Neuronal stem cell (in vitro differentiated cells): ENCODE data around the gene TLE3.

Experiments used
- DNase-seq: peaks from one replicate; pipeline ENCODE4 v3.0.0-alpha.2; 2013; ENCODE audit warnings: low spot score
- H2AFZ ChIP-seq: one replicate; pipeline ENCODE4 v1.6.1; 2013; ENCODE audit warnings: mild to moderate bottlenecking, low read length, inconsistent platforms
- H2AK5ac ChIP-seq: 2 replicates; pipeline ENCODE4 v1.6.1; 2013; ENCODE audit warnings: low read depth, mild to moderate bottlenecking, inconsistent platforms, low read length, moderate library complexity, mixed read lengths
- H2BK120ac ChIP-seq: 2 replicates; pipeline ENCODE4 v1.6.1; 2013; ENCODE audit warnings: low read depth, mild to moderate bottlenecking, inconsistent platforms, low read length, moderate library complexity, mixed read lengths
- H2BK12ac ChIP-seq: one replicate; pipeline ENCODE4 v1.6.1; 2013; ENCODE audit warnings: low read length, inconsistent platforms
- H2BK15ac ChIP-seq: 2 replicates; pipeline ENCODE4 v1.6.1; 2013; ENCODE audit warnings: mild to moderate bottlenecking, low read length, inconsistent platforms, mixed read lengths
- H2BK5ac ChIP-seq: one replicate; pipeline ENCODE4 v1.6.1; 2013; ENCODE audit warnings: inconsistent platforms, mild to moderate bottlenecking, low read length, moderate library complexity
- H3K14ac ChIP-seq: one replicate; pipeline ENCODE4 v1.6.1; 2013; ENCODE audit warnings: low read length, inconsistent platforms
- H3K18ac ChIP-seq: 2 replicates; pipeline ENCODE4 v1.6.1; 2013; ENCODE audit warnings: low read length, inconsistent platforms
- H3K23ac ChIP-seq: 2 replicates; pipeline ENCODE4 v1.6.1; 2013; ENCODE audit warnings: low read depth, mild to moderate bottlenecking, mixed read lengths, low read length, inconsistent platforms; ENCODE audit not compliant: poor library complexity
- H3K27ac ChIP-seq: replicated peaks from 3 replicates; pipeline ENCODE4 v1.5.1; 2013; ENCODE audit warnings: low read length, inconsistent platforms
- H3K27me3 ChIP-seq, 3 experiments: 2 replicates each; pipeline ENCODE4 v1.6.1; 2013; ENCODE audit warnings: low read length in 3 of 3, mild to moderate bottlenecking in 2 of 3, inconsistent platforms in 1 of 3, low read depth in 1 of 3, mixed read lengths in 1 of 3, moderate library complexity in 1 of 3; ENCODE audit not compliant: control insufficient read depth in 3 of 3, insufficient read depth in 3 of 3
- H3K36me3 ChIP-seq, 2 donors: replicated peaks in 1 of 2; 2 replicates each; pipeline ENCODE4 v1.6.1; 2013; ENCODE audit warnings: low read length in 2 of 2; ENCODE audit not compliant: control insufficient read depth in 2 of 2, insufficient read depth in 2 of 2
- H3K4ac ChIP-seq: 2 replicates; pipeline ENCODE4 v1.6.1; 2013; ENCODE audit warnings: inconsistent platforms, mild to moderate bottlenecking, low read length, moderate library complexity
- H3K4me1 ChIP-seq, 2 donors: 1 replicate in 1 of 2; 2 replicates in 1 of 2; pipeline ENCODE4 v1.6.1; 2013; ENCODE audit warnings: low read length in 2 of 2, low read depth in 1 of 2; ENCODE audit not compliant: control insufficient read depth in 2 of 2, insufficient read depth in 1 of 2
- H3K4me2 ChIP-seq: one replicate; pipeline ENCODE4 v1.6.1; 2013; ENCODE audit warnings: mild to moderate bottlenecking, low read length, inconsistent platforms; ENCODE audit not compliant: insufficient read depth, poor library complexity, severe bottlenecking
- H3K4me3 ChIP-seq, 2 donors: 2 replicates each; pipeline ENCODE4 v1.5.1; 2013; ENCODE audit warnings: low read length in 2 of 2, mild to moderate bottlenecking in 2 of 2, inconsistent platforms in 1 of 2, moderate library complexity in 1 of 2
- H3K79me1 ChIP-seq: one replicate; pipeline ENCODE4 v1.6.1; 2013; ENCODE audit warnings: low read depth, mild to moderate bottlenecking, inconsistent platforms, low read length, moderate library complexity
- H3K9ac ChIP-seq: one replicate; pipeline ENCODE4 v1.6.1; 2013; ENCODE audit warnings: mild to moderate bottlenecking, low read depth, low read length, inconsistent platforms; ENCODE audit not compliant: poor library complexity
- H3K9me3 ChIP-seq, 2 donors: replicated peaks in 1 of 2; 2 replicates each; pipeline versions ENCODE3 to v1.6.1; 2013; ENCODE audit warnings: low read length in 2 of 2, mild to moderate bottlenecking in 2 of 2, inconsistent platforms in 1 of 2, low read depth in 1 of 2, mixed read lengths in 1 of 2, moderate library complexity in 1 of 2; ENCODE audit not compliant: control insufficient read depth in 2 of 2, insufficient read depth in 1 of 2
- H4K8ac ChIP-seq: one replicate; pipeline ENCODE4 v1.6.1; 2013; ENCODE audit warnings: low read depth, mild to moderate bottlenecking, inconsistent platforms, low read length, moderate library complexity
- H4K91ac ChIP-seq: one replicate; pipeline ENCODE4 v1.6.1; 2013; ENCODE audit warnings: low read length, low read depth, mild to moderate bottlenecking, inconsistent platforms; ENCODE audit not compliant: poor library complexity
- WGBS, 2 donors: extraction: QIAGEN DNeasy Blood & Tissue Kit; methylation state at CpG; one replicate each; pipeline ENCODE4 v1.1.7; 2013; ENCODE audit warnings: missing lambda C conversion rate in 2 of 2, mixed read lengths in 1 of 2; ENCODE audit not compliant: insufficient read length in 2 of 2, insufficient replicate concordance in 1 of 2; ENCODE audit errors: extremely low coverage in 2 of 2; 5-methylcytosine and 5-hydroxymethylcytosine counted together

TLE3 gene

DNA sequence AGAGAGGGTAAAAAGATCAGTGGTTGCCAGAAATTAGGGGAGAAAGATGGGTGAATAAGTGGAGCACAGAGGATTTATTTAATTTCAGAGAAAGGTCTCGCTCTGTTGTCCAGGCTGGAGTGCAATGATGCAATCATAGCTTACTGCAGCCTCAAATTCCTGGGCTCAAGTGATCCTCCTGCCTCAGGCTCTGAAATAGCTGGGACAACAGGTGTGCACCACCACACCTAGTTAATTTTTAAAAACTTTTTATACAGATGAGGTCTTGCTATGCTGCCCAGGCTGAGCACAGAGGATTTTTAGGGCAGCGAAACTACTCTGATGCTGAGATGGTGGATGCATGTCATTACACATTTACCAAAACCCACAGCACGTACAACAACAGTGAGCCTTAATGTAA is 20.9 kb upstream of the TLE3 start:
- Histone ChIP-seq H3K4me1 (peaks cover 0 to 2% of the 10 kb centered on the region in 2 donors), H3K18ac (no peak overlapping the region), H4K8ac (no peak overlapping the region), H2AK5ac (no peak overlapping the region), H3K4me2 (no peak overlapping the region), H2BK5ac (no peak overlapping the region), H3K79me1 (no peaks in the 10 kb centered on the region), H2AFZ (no peak overlapping the region), H3K9ac (no peak overlapping the region), H2BK15ac (no peak overlapping the region), H3K27ac (no peak overlapping the region), H3K4me3 (no peak overlapping the region), H3K27me3 (peaks cover 0 to 70% (median 3%) of the 10 kb centered on the region in 3 experiments), H2BK120ac (no peak overlapping the region), H4K91ac (no peak overlapping the region), H3K14ac (no peak overlapping the region), H3K4ac (no peak overlapping the region), H3K23ac (no peak overlapping the region), H2BK12ac (no peak overlapping the region), H3K36me3 (no peaks in the 10 kb centered on the region), H3K9me3 (no peaks in the 10 kb centered on the region)
- DNase-seq: no peak
- no CpG with 5 or more reads among the region's 3 CpGs for WGBS, 2 donors

- Histone ChIP-seq H3K4me3 (no peak overlapping the region), H4K91ac (no peak overlapping the region), H2AK5ac (no peak overlapping the region), H3K23ac (no peak overlapping the region), H2AFZ (no peak overlapping the region), H3K79me1 (no peaks in the 10 kb centered on the region), H3K9ac (no peak overlapping the region), H2BK12ac (no peak overlapping the region), H3K36me3 (no peaks in the 10 kb centered on the region), H4K8ac (peak overlapping the region; percentile 74), H3K4me2 (no peak overlapping the region), H3K14ac (no peak overlapping the region), H3K4ac (no peak overlapping the region), H3K27ac (no peak overlapping the region), H3K18ac (no peak overlapping the region), H2BK15ac (no peak overlapping the region), H3K9me3 (no peaks in the 10 kb centered on the region), H2BK120ac (no peak overlapping the region), H2BK5ac (no peak overlapping the region), H3K4me1 (peaks cover 6 to 7% of the 10 kb centered on the region in 2 donors), H3K27me3 (peaks cover 0 to 65% (median 9%) of the 10 kb centered on the region in 3 experiments)
- WGBS, 2 donors: no CpG with 5 or more reads among the region's 3 CpGs
- no peak for DNase-seq
Measured at GRCh38 chr15:70116317-70116716, 18.6 kb upstream of the TLE3 start.

- Histone ChIP-seq H2BK12ac (no peak overlapping the region), H3K9me3 (no peaks in the 10 kb centered on the region), H3K23ac (no peak overlapping the region), H3K9ac (no peak overlapping the region), H3K18ac (peak overlapping the region; percentile 22), H4K8ac (no peak overlapping the region), H2AFZ (no peak overlapping the region), H3K4me3 (no peak overlapping the region), H3K4me1 (peaks cover 9 to 18% of the 10 kb centered on the region in 2 donors), H2BK5ac (no peak overlapping the region), H3K79me1 (no peaks in the 10 kb centered on the region), H2BK120ac (no peak overlapping the region), H3K27ac (no peak overlapping the region), H3K36me3 (no peaks in the 10 kb centered on the region), H3K14ac (no peak overlapping the region), H3K27me3 (peaks cover 0 to 69% (median 14%) of the 10 kb centered on the region in 3 experiments), H4K91ac (no peak overlapping the region), H3K4me2 (no peak overlapping the region), H2AK5ac (no peak overlapping the region), H2BK15ac (no peak overlapping the region), H3K4ac (no peak overlapping the region)
- WGBS, 2 donors: no CpG with 5 or more reads among the region's 3 CpGs
- DNase-seq: no peak
Measured at GRCh38 chr15:70114221-70114620, 16.5 kb upstream of the TLE3 start.

GRCh38 chr15:70113304-70113700 is 15.6 kb upstream of the TLE3 start:
- Histone ChIP-seq H2AFZ (no peak overlapping the region), H3K9ac (no peak overlapping the region), H2BK5ac (no peak overlapping the region), H3K18ac (peak overlapping the region; percentile 16), H3K9me3 (no peaks in the 10 kb centered on the region), H3K36me3 (no peaks in the 10 kb centered on the region), H2AK5ac (no peak overlapping the region), H2BK12ac (no peak overlapping the region), H2BK120ac (no peak overlapping the region), H3K14ac (no peak overlapping the region), H3K23ac (no peak overlapping the region), H2BK15ac (no peak overlapping the region), H3K27me3 (peaks cover 0 to 65% (median 14%) of the 10 kb centered on the region in 3 experiments), H4K91ac (no peak overlapping the region), H3K27ac (no peak overlapping the region), H3K4me2 (no peak overlapping the region), H3K79me1 (no peaks in the 10 kb centered on the region), H3K4me3 (no peak overlapping the region), H4K8ac (no peak overlapping the region), H3K4ac (no peak overlapping the region), H3K4me1 (peaks cover 9 to 18% of the 10 kb centered on the region in 2 donors)
- WGBS, 2 donors: no CpG with 5 or more reads among the region's 7 CpGs
- no peak for DNase-seq
